Activated effector memory CD4-positive, alpha-beta T cell treated with anti-CD3 and anti-CD28 coated beads, Interleukin-2, amount 50 U/mL, for 16 hours (primary cell): Measurements from ENCODE around the gene RPS4Y2.
A peak's percentile ranks its signal among the peaks of the same experiment; 100 is the strongest.

Source experiments
- DNase-seq: peaks from one replicate; pipeline ENCODE4 v3.0.0-alpha.2; 2020

The RPS4Y2 gene

DNA sequence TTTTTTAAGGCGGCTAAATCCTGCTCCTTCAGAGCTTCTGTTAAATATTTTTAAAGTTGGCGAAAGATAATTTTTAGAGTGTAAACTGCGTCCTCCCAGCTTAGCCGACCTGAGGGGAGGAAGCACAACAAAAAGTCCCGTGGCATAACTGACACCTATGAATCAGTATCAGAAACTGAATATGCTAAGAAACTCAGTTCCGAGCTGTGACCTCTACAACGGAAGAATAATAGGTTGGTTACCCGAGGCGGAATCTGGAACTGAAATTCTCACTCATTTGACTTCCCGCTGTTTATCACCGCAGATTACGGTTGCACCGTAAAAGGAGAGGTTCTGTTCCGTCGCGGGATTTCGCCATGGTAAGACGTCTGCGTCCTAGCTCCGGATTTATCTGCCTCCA lies at the start of gene RPS4Y2:
RPS4Y2 (plus strand) TSS at position 301 of the 400 bp plus-strand sequence; CDS start at position 357, 56 bp downstream.
- no peak for DNase-seq

GRCh38 chrY:20714391-20714790 lies 41.5 kb upstream of the RPS4Y2 start:
- no peak for DNase-seq

GRCh38 chrY:20726184-20726907 lies 29.6 kb upstream of the RPS4Y2 start:
- no peak for DNase-seq

DNA sequence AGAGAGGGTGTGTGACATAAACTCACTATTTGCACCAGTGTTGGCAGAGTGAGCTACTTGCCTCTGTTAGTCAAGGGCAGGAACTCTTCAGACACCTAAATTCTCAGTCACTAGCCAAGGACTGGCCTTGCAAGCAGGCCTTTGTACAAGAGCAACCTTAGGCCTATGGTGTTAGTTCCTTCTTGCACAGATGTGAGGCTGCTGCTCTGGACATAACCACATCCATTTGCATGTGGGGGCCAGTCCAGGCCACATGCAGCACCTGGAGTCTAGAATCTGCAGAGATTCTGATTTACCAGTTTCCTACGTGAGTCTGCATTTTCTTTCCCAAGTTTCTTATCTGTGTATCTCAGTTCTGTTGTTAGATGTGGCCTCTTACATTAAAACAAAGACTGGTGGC lies 20.7 kb upstream of the RPS4Y2 start:
- DNase-seq, result no peak

GRCh38 chrY:20739806-20740205 lies 16.1 kb upstream of the RPS4Y2 start:
- no peak for DNase-seq

DNA sequence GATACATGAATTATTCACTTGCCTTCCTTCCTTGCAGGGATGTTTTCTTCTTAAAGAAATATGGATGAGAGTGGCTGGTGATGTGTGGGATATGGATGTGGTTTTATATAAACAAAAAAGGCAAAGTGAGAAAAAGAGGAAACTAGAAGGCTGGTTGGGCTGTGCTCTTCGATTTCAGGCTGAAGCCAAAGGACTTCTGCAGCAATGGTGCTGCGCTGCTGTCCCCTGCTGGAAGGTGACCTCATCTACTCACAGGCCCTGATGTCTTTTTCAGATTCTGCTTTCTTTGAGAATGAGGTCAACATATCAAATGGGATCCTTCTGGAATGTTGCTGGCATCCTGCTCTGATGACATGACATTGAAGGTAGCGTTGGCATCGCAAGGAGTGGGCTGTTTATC lies 15.3 kb upstream of the RPS4Y2 start:
- no peak for DNase-seq

- DNase-seq, result peak; percentile 64
Observed at GRCh38 chrY:20745060-20745459, 10.8 kb upstream of the RPS4Y2 start.

GRCh38 chrY:20746919-20747318 lies 9.0 kb upstream of the RPS4Y2 start:
- no peak for DNase-seq

DNA sequence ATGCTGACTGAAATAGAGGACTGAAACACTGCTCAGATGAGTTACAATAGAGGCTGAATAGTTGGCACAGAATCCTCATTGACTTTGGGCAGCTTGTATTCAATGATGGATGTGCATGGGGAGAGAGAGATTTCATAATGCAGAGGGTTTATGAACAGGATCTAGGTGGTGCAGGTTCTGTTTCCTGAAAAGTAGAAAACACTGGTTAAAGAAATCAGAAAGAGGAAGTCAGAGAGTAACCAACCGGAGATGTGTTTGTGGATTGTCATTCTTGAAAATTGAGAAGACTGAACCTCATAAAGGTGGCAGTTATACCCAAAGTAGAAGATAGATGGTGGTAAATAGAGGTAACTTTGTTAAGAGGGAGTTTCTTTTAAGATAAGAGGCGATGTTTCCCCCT lies 8.0 kb downstream of the RPS4Y2 start:
- DNase-seq, result no peak

GRCh38 chrY:20765117-20765516 lies 9.2 kb downstream of the RPS4Y2 start:
- DNase-seq, result no peak

DNA sequence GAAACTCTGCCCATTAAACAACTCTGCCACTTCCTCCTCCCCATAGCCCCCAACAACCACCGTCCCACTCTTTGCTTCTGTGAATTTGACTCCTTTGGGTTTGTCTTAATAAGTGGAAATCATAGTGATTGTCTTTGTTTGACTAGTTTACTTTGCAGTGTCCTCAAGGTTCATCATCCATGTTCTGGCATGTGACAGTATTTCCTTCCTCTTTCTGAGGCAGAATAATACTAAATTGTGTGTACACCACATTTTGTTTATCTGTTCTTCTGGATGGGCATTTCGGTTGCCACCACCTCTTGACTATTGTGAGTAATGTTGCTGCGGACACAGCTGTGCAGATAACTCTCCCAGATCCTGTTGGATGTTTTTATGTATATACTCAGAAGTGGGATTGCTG lies 14.8 kb downstream of the RPS4Y2 start:
- DNase-seq, result no peak

GRCh38 chrY:20776104-20776503 lies 20.2 kb downstream of the RPS4Y2 start:
- DNase-seq, result no peak

DNA sequence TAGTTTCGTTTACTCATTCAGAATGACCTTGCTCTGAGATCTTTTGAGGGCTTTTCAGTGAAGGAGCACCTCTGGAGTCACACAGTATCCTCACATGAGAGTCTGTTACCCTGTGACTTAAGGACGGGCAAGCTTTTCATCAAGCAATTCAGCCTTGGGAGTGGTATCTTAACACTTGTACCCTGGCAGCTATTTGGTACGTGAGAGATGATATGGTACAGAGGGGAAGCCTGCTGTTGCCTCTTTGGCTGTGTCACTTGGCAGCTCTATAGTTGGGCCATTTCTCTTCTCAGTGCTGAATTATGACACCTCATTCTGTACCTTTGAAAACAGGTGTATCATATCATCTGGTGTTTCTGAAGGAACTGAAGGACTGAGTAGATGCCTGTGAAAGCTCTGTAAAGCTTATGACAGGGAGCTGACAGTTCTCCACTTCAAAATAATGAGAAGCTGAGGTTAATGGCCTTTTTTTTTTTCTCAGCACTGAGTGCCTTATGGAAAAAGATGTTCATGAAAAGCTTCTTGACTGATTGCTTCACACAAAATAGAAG lies 24.3 kb downstream of the RPS4Y2 start:
- no peak for DNase-seq

DNA sequence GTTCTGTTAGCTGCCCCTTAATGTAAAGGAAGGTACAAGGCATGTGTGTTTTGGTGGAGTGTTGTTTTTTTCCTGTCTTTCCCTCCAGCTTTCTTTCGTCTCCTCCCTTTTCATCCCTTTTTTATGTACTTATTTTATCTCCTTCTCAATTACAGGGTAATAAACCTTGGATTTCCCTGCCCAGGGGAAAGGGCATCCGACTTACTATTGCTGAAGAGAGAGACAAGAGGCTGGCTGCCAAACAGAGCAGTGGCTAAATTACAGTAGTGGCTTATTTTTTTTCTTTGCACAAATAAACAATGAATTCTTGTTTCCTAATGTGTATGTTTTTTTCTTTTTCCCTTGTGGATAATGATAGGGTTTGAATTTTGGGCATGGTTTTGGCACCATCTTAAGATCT lies 24.9 kb downstream of the RPS4Y2 start:
- no peak for DNase-seq

GRCh38 chrY:20781408-20781807 lies 25.5 kb downstream of the RPS4Y2 start:
- no peak for DNase-seq

GRCh38 chrY:20784965-20785364 lies 29.1 kb downstream of the RPS4Y2 start:
- DNase-seq, result no peak

GRCh38 chrY:20787076-20787475 lies 31.2 kb downstream of the RPS4Y2 start:
- DNase-seq, result no peak

DNA sequence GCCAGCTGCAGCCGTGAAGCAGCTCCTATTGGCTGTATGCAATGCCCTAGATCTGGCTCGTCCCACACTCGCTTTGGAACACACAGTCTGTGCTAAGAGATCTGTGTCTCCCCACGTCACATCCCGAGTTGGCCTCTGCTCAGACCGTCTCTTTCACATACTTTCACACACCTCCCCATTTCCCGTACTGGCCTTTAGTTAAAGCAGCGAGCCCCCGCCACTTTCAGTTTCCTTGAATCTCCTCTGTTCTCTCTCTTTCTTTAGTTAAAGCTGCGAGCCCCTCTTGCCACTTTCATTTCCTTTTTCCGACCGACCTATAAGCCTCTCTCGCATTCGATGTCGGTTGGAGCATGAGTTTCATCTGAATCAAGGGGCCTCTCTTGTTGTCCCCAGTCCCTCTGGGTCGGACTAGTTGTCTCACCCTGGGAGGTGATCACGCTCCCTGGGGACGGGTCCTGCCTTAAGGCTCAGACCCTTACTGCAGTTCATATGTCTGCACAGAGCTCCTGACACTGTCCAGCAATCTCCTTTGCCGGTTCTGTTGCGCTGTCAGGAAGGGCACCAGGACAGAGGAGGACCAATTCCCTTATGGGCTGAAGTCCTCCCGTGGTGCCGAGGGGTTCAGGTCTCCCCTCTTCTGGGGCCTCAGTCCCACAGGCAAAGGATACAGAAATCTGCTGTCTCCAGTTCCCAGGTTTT lies 42.6 kb downstream of the RPS4Y2 start:
- peak; percentile 62 for DNase-seq

DNA sequence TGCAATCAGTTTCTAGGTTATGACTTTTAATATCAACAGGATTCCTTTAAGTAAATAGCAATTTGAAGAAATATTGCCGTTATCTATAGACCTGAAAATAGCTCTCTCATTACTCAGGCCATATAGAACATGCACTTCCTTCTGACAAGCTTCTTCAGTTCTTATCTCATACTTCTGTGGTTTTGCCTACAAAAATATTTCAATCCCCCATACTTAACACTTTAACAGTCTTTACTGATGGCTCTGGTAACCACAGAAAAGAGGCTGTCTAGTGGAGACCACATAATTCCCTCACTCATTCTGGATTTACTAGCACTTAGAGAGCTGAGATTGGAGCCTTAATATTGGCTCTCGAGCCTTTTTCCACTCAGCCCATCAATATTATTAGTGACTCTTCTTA lies 46.8 kb downstream of the RPS4Y2 start:
- DNase-seq, result no peak

DNA sequence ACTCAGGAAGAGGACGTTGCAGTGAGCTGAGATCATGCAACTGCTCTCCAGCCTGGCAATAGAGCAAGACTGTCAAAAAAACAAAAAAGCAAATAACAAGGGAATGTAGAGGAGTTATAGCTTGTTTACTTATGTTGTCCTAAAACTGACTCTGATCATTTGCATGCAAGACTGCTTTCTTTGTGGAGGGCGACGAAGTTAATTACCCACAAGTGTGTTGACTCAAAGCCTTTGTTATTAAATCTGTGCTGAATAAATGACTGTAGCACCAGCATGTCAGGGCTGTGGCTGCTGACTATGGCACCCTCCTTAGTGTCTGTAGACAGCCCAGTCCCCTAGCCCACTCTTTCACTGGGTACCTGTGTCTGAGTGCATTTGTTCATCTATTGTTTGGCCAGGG lies 50.3 kb downstream of the RPS4Y2 start:
- DNase-seq, result no peak

DNA sequence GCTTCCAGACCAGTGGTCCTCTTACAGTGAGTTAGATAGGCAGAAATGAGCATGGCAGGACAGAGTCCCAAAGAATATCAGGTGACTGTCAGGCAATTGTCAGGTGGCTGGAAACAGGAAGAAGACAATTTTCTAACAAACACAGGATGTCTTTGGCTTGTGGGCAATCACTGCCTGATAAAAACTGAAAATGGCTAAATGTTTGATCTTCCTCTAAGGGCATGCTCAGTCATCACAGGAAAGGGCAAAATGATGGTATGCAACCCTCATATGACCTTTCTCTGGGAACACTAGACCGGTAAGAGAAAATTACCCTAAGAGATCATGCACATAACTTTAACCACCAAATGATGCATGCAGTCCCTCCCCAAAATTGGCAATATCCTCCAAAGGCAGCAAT lies 57.6 kb downstream of the RPS4Y2 start:
- no peak for DNase-seq

GRCh38 chrY:20814794-20815193 lies 58.9 kb downstream of the RPS4Y2 start:
- no peak for DNase-seq

- no peak for DNase-seq
Observed at GRCh38 chrY:20817067-20817466, 61.2 kb downstream of the RPS4Y2 start.
